Measurements from ENCODE around the gene MRPS9. TPM values are rescaled to one million over a fixed set of nuclear protein-coding genes. Genes with fewer than 3 reads are reported as not detected.

Gene MRPS9
- total and polyA plus RNA-seq, 2 of the 13 experiments (the other 11 are each of a cell fraction or from before 2014, with no cell fraction given) = 31.2 to 91.8 TPM

DNA sequence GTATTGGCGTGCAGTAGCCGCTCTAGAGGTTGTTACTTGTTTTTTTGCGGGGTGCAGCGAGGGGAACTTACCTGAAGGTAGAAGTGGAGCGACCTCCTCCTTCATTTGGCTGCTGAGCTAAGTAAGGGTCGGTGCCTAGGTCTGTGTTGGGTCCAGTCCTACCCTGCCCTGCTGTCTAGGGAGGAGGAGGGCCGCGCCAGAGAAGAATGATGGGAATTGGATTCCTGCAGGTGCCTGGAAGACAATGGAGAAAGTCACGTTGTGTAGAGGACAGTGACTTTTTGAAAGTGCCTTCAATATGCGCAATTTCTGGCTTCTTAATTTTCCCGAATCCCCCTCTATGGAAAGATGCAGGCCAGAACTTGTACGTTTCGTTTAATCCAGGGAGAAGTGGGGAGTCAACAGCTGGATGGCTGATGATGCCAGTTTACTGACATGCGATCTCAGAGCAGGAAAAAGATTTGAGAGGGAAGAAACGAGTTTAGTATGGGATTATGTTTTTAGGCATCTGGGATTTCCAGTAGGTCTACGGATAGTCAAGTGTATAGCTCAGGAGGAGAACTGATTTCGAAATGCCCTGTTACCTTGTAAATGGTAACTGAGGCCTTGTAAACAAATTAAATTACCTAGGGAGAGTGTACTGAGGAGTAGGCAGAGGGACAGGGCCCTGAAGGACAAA is 653 bp downstream of the MRPS9 start (continued):
- TF ChIP-seq ZNF616 (CRISPR knock-in tag; IDR thresholded peaks at IDR 0.05; ENCODE audit: low read depth) (no peak), FOXK1 (CRISPR knock-in tag; IDR thresholded peaks at IDR 0.05; ENCODE audit: borderline replicate concordance, low read depth) (no peak), ATF4 (CRISPR knock-in tag; IDR thresholded peaks at IDR 0.05) (no peak), MAFF (IDR thresholded peaks at IDR 0.05; ENCODE audit: low read depth, low read length) (no peak), ZNF816 (CRISPR knock-in tag; IDR thresholded peaks at IDR 0.05; ENCODE audit: borderline replicate concordance) (no peak), SETDB1 (CRISPR knock-in tag; IDR thresholded peaks at IDR 0.05; ENCODE audit: borderline replicate concordance) (peak; percentile 76; the same call in 1 of the 2 replicates), TOPORS (CRISPR knock-in tag; IDR thresholded peaks at IDR 0.05) (no peak), ZIK1 (CRISPR knock-in tag; IDR thresholded peaks at IDR 0.05; ENCODE audit: borderline replicate concordance, low read depth) (no peak), IRF9 (CRISPR knock-in tag; IDR thresholded peaks at IDR 0.05; ENCODE audit: borderline replicate concordance) (peak; percentile 19; the same call in 1 of the 2 replicates), HNF4G (IDR thresholded peaks at IDR 0.05; ENCODE audit: borderline replicate concordance, low read depth, low read length) (no peak), HNF4G (CRISPR knock-in tag; IDR thresholded peaks at IDR 0.05; ENCODE audit: borderline replicate concordance, low read depth) (no peak), ZNF451 (CRISPR knock-in tag; IDR thresholded peaks at IDR 0.05) (no peak), ASH2L (IDR thresholded peaks at IDR 0.05; ENCODE audit: insufficient read length, low read depth, low read length) (peak; percentile 47), SNAI1 (CRISPR knock-in tag; IDR thresholded peaks at IDR 0.05; ENCODE audit: borderline replicate concordance) (no peak), KLF6 (CRISPR knock-in tag; IDR thresholded peaks at IDR 0.05) (0 out of 2 replicates have a peak, but pooled peaks have one; percentile 3)
- TF ChIP-seq, protein P1, sequence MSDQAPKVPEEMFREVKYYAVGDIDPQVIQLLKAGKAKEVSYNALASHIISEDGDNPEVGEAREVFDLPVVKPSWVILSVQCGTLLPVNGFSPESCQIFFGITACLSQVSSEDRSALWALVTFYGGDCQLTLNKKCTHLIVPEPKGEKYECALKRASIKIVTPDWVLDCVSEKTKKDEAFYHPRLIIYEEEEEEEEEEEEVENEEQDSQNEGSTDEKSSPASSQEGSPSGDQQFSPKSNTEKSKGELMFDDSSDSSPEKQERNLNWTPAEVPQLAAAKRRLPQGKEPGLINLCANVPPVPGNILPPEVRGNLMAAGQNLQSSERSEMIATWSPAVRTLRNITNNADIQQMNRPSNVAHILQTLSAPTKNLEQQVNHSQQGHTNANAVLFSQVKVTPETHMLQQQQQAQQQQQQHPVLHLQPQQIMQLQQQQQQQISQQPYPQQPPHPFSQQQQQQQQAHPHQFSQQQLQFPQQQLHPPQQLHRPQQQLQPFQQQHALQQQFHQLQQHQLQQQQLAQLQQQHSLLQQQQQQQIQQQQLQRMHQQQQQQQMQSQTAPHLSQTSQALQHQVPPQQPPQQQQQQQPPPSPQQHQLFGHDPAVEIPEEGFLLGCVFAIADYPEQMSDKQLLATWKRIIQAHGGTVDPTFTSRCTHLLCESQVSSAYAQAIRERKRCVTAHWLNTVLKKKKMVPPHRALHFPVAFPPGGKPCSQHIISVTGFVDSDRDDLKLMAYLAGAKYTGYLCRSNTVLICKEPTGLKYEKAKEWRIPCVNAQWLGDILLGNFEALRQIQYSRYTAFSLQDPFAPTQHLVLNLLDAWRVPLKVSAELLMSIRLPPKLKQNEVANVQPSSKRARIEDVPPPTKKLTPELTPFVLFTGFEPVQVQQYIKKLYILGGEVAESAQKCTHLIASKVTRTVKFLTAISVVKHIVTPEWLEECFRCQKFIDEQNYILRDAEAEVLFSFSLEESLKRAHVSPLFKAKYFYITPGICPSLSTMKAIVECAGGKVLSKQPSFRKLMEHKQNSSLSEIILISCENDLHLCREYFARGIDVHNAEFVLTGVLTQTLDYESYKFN (CRISPR knock-in tag; conservative IDR thresholded peaks at IDR 0.05) = no peak
- TF ChIP-seq, protein P2, sequence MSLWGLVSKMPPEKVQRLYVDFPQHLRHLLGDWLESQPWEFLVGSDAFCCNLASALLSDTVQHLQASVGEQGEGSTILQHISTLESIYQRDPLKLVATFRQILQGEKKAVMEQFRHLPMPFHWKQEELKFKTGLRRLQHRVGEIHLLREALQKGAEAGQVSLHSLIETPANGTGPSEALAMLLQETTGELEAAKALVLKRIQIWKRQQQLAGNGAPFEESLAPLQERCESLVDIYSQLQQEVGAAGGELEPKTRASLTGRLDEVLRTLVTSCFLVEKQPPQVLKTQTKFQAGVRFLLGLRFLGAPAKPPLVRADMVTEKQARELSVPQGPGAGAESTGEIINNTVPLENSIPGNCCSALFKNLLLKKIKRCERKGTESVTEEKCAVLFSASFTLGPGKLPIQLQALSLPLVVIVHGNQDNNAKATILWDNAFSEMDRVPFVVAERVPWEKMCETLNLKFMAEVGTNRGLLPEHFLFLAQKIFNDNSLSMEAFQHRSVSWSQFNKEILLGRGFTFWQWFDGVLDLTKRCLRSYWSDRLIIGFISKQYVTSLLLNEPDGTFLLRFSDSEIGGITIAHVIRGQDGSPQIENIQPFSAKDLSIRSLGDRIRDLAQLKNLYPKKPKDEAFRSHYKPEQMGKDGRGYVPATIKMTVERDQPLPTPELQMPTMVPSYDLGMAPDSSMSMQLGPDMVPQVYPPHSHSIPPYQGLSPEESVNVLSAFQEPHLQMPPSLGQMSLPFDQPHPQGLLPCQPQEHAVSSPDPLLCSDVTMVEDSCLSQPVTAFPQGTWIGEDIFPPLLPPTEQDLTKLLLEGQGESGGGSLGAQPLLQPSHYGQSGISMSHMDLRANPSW (CRISPR knock-in tag; IDR thresholded peaks at IDR 0.05; ENCODE audit: borderline replicate concordance) = no peak
- TF ChIP-seq, protein P3, sequence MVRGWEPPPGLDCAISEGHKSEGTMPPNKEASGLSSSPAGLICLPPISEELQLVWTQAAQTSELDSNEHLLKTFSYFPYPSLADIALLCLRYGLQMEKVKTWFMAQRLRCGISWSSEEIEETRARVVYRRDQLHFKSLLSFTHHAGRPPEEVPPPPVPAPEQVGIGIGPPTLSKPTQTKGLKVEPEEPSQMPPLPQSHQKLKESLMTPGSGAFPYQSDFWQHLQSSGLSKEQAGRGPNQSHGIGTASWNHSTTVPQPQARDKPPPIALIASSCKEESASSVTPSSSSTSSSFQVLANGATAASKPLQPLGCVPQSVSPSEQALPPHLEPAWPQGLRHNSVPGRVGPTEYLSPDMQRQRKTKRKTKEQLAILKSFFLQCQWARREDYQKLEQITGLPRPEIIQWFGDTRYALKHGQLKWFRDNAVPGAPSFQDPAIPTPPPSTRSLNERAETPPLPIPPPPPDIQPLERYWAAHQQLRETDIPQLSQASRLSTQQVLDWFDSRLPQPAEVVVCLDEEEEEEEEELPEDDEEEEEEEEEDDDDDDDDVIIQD (CRISPR knock-in tag; IDR thresholded peaks at IDR 0.05; ENCODE audit: low read depth) = no peak

Data from HepG2 (cell line).